Measurements from ENCODE around the gene CSRP3. TPM values are rescaled to one million over a fixed set of nuclear protein-coding genes. Genes with fewer than 3 reads are reported as not detected.

CSRP3 gene
- total RNA-seq, 1 experiment from 2014 or later, result not detected

- ChIA-PET CTCF (interaction anchor here (0.6 kb wide), 1 partner anchor 122 kb away, joined by 3 read pairs; no protein-coding TSS in a partner anchor), POLR2A (ENCODE audit: unreplicated experiment) (no interaction called here)
- Histone ChIP-seq H2AFZ (no peak overlapping the region), H3F3A (ENCODE audit: insufficient read depth, low read depth) (no peaks in the 10 kb centered on the region; the same call in 1 of the 2 replicates), H3K4me2 (no peak overlapping the region), H3K9me3 (ENCODE audit: insufficient read depth, low read depth) (no peaks in the 10 kb centered on the region), H3K4me3 (no peak overlapping the region), H3K4me1 (replicated peaks; ENCODE audit: insufficient read depth) (no peaks in the 10 kb centered on the region), H4K20me1 (ENCODE audit: insufficient read depth) (no peaks in the 10 kb centered on the region), H3K36me3 (ENCODE audit: low read depth) (no peaks in the 10 kb centered on the region), H3K27ac (no peak overlapping the region), H3K79me2 (ENCODE audit: low read depth) (no peaks in the 10 kb centered on the region), H3K9me2 (ENCODE audit: insufficient read depth) (no peaks in the 10 kb centered on the region), H3K27me3 (ENCODE audit: insufficient read depth, low read depth) (no peaks in the 10 kb centered on the region)
- TF ChIP-seq CTCF (conservative IDR thresholded peaks at IDR 0.05), result no peak
- TF ChIP-seq EZH2 (IDR thresholded peaks at IDR 0.05; ENCODE audit: low read depth), result no peak
- no TSS peak for BruUV-seq (replicated peaks)
- DNase-seq, result no peak
- intact Hi-C loops (cut with micrococcal nuclease; ENCODE audit: unreplicated experiment), result no loop called here
Observed at GRCh38 chr11:19193916-19194315, 7.9 kb downstream of the CSRP3 start.

- H3K36me3 ChIP-seq (ENCODE audit: low read depth), result no peaks in the 10 kb centered on the region
- no peak overlapping the region for H3K4me3 ChIP-seq
- ChIA-PET POLR2A (ENCODE audit: unreplicated experiment) (no interaction called here), CTCF (no interaction called here)
- no peaks in the 10 kb centered on the region; the same call in 1 of the 2 replicates for H3F3A ChIP-seq (ENCODE audit: insufficient read depth, low read depth)
- TF ChIP-seq CTCF (conservative IDR thresholded peaks at IDR 0.05) (no peak), EZH2 (IDR thresholded peaks at IDR 0.05; ENCODE audit: low read depth) (no peak)
- no peak overlapping the region for H3K4me2 ChIP-seq
- H2AFZ ChIP-seq, result no peak overlapping the region
- H3K27ac ChIP-seq, result no peak overlapping the region
- no peaks in the 10 kb centered on the region for H4K20me1 ChIP-seq (ENCODE audit: insufficient read depth)
- no peaks in the 10 kb centered on the region for H3K4me1 ChIP-seq (replicated peaks; ENCODE audit: insufficient read depth)
- H3K9me2 ChIP-seq (ENCODE audit: insufficient read depth), result no peaks in the 10 kb centered on the region
- no peaks in the 10 kb centered on the region for H3K9me3 ChIP-seq (ENCODE audit: insufficient read depth, low read depth)
- no peaks in the 10 kb centered on the region for H3K27me3 ChIP-seq (ENCODE audit: insufficient read depth, low read depth)
- H3K79me2 ChIP-seq (ENCODE audit: low read depth), result no peaks in the 10 kb centered on the region
- DNase-seq, result no peak
- intact Hi-C loops (cut with micrococcal nuclease; ENCODE audit: unreplicated experiment), result no loop called here
- BruUV-seq (replicated peaks), result no TSS peak
Observed at GRCh38 chr11:19191530-19192169, 10.1 kb downstream of the CSRP3 start.

GRCh38 chr11:19187833-19188258 lies 13.9 kb downstream of the CSRP3 start:
- no peak for DNase-seq
- Histone ChIP-seq H3K4me1 (replicated peaks; ENCODE audit: insufficient read depth) (no peaks in the 10 kb centered on the region), H4K20me1 (ENCODE audit: insufficient read depth) (no peaks in the 10 kb centered on the region), H3F3A (ENCODE audit: insufficient read depth, low read depth) (no peaks in the 10 kb centered on the region), H3K9me3 (ENCODE audit: insufficient read depth, low read depth) (no peaks in the 10 kb centered on the region), H3K79me2 (ENCODE audit: low read depth) (no peaks in the 10 kb centered on the region), H3K36me3 (ENCODE audit: low read depth) (no peaks in the 10 kb centered on the region), H3K4me3 (no peak overlapping the region), H3K4me2 (no peak overlapping the region), H2AFZ (no peak overlapping the region), H3K9me2 (ENCODE audit: insufficient read depth) (no peaks in the 10 kb centered on the region), H3K27me3 (ENCODE audit: insufficient read depth, low read depth) (no peaks in the 10 kb centered on the region), H3K27ac (no peak overlapping the region)
- POLR2A ChIA-PET (ENCODE audit: unreplicated experiment), result no interaction called here
- BruUV-seq (replicated peaks), result no TSS peak
- intact Hi-C loops (cut with micrococcal nuclease; ENCODE audit: unreplicated experiment), result no loop called here
- CTCF ChIA-PET, result no interaction called here
- TF ChIP-seq CTCF (conservative IDR thresholded peaks at IDR 0.05) (no peak), EZH2 (IDR thresholded peaks at IDR 0.05; ENCODE audit: low read depth) (no peak)
